AG09319 (cell line): ENCODE measurements around the gene CLECL1.
"Not testable (repeated sequence)": the region's sequence is repeated elsewhere in the genome, so short reads cannot be mapped to it uniquely, and the experiment has no call there.

Source experiments
- DNase-seq: peaks from one replicate; pipeline ENCODE4 v3.0.0-alpha.2; 2010; ENCODE audit warnings: low read depth; ENCODE audit errors: extremely low read depth
- CTCF ChIP-seq: IDR thresholded peaks from 2 replicates; pipeline ENCODE4 v1.5.1; 2011; ENCODE audit warnings: low read depth, mild to moderate bottlenecking, inconsistent platforms, low read length, moderate library complexity

The CLECL1 gene

GRCh38 chr12:9740106-9740750, 7.3 kb upstream of the CLECL1 start:
- TF ChIP-seq CTCF, result no peak
- DNase-seq, result no peak

- not testable (repeated sequence) for DNase-seq
These were observed 6.7 kb upstream of the CLECL1 start for GRCh38 chr12:9739404-9740105.

GRCh38 chr12:9738905-9739304, 6.0 kb upstream of the CLECL1 start:
- DNase-seq, result not testable (repeated sequence)

- TF ChIP-seq CTCF, result no peak
- DNase-seq, result no peak
These were observed 4.2 kb upstream of the CLECL1 start for GRCh38 chr12:9736936-9737705.

GRCh38 chr12:9735601-9736000, 2.7 kb upstream of the CLECL1 start:
- DNase-seq, result no peak
- no peak for TF ChIP-seq CTCF

- no peak for TF ChIP-seq CTCF
- no peak for DNase-seq
These were observed 1.1 kb downstream of the CLECL1 start for GRCh38 chr12:9731797-9732196.

GRCh38 chr12:9731393-9731792, 1.5 kb downstream of the CLECL1 start:
- DNase-seq, result no peak
- no peak for TF ChIP-seq CTCF

- DNase-seq, result no peak
- no peak for TF ChIP-seq CTCF
These were observed 2.3 kb downstream of the CLECL1 start for GRCh38 chr12:9730591-9730990.
